H9 (cell line): ENCODE data around the gene CRNKL1. TPM values are rescaled to one million over a fixed set of nuclear protein-coding genes. Genes with fewer than 3 reads are reported as not detected.

Experiments used
- DNase-seq: peaks from one replicate; pipeline ENCODE4 v3.0.0-alpha.2; 2017
- H2AFZ ChIP-seq: one replicate; pipeline ENCODE4 v1.6.1; 2013; ENCODE audit warnings: mild to moderate bottlenecking, low read length, control low read depth, moderate library complexity
- H2AK5ac ChIP-seq: 2 replicates; pipeline ENCODE4 v1.6.1; 2013; ENCODE audit warnings: low read length, control low read depth, mixed read lengths; ENCODE audit not compliant: insufficient read length
- H2BK120ac ChIP-seq: one replicate; pipeline ENCODE4 v1.6.1; 2013; ENCODE audit warnings: low read depth, mild to moderate bottlenecking, low read length, control low read depth, inconsistent platforms; ENCODE audit not compliant: poor library complexity, severe bottlenecking
- H2BK12ac ChIP-seq: 2 replicates; pipeline ENCODE4 v1.6.1; 2013; ENCODE audit warnings: low read length, control low read depth, mixed read lengths, low read depth; ENCODE audit not compliant: insufficient read length
- H2BK15ac ChIP-seq: 2 replicates; pipeline ENCODE4 v1.6.1; 2013; ENCODE audit warnings: low read depth, low read length, control low read depth
- H2BK20ac ChIP-seq: one replicate; pipeline ENCODE4 v1.6.1; 2013; ENCODE audit warnings: low read depth, mild to moderate bottlenecking, low read length, control low read depth, inconsistent platforms; ENCODE audit not compliant: poor library complexity, severe bottlenecking
- H2BK5ac ChIP-seq: 2 replicates; pipeline ENCODE4 v1.6.1; 2013; ENCODE audit warnings: low read length, control low read depth, mixed read lengths; ENCODE audit not compliant: insufficient read length
- H3K14ac ChIP-seq: 2 replicates; pipeline ENCODE4 v1.6.1; 2013; ENCODE audit warnings: low read length, control low read depth; ENCODE audit not compliant: insufficient read depth
- H3K18ac ChIP-seq: 2 replicates; pipeline ENCODE4 v1.6.1; 2013; ENCODE audit warnings: low read depth, mild to moderate bottlenecking, mixed read lengths, low read length, control low read depth; ENCODE audit not compliant: insufficient read length
- H3K23ac ChIP-seq: 2 replicates; pipeline ENCODE4 v1.6.1; 2013; ENCODE audit warnings: low read length, control low read depth, mixed read lengths, low read depth; ENCODE audit not compliant: insufficient read length
- H3K23me2 ChIP-seq: 2 replicates; pipeline ENCODE4 v1.6.1; 2013; ENCODE audit warnings: low read depth, mild to moderate bottlenecking, mixed read lengths, low read length, control low read depth; ENCODE audit not compliant: insufficient read length, poor library complexity, severe bottlenecking
- H3K27ac ChIP-seq: 2 replicates; pipeline ENCODE4 v1.5.1; 2013; ENCODE audit warnings: low read length, control low read depth, mixed read lengths, low read depth; ENCODE audit not compliant: insufficient read length
- H3K27me3 ChIP-seq: 2 replicates; pipeline ENCODE4 v1.6.1; 2013; ENCODE audit warnings: low read length, control low read depth, inconsistent platforms; ENCODE audit not compliant: insufficient read depth
- H3K4ac ChIP-seq: 2 replicates; pipeline ENCODE4 v1.6.1; 2013; ENCODE audit warnings: low read depth, mild to moderate bottlenecking, control low read depth, inconsistent platforms, low read length, moderate library complexity
- H3K4me1 ChIP-seq: 2 replicates; pipeline ENCODE4 v1.6.1; 2013; ENCODE audit warnings: low read length, control low read depth, inconsistent platforms; ENCODE audit not compliant: insufficient read depth
- H3K4me2 ChIP-seq: 2 replicates; pipeline ENCODE4 v1.6.1; 2013; ENCODE audit warnings: low read length, control low read depth, mixed read lengths; ENCODE audit not compliant: insufficient read length, insufficient read depth
- H3K56ac ChIP-seq: 2 replicates; pipeline ENCODE4 v1.6.1; 2013; ENCODE audit warnings: low read depth, mild to moderate bottlenecking, mixed read lengths, low read length, control low read depth; ENCODE audit not compliant: insufficient read length
- H3K79me1 ChIP-seq: 2 replicates; pipeline ENCODE4 v1.6.1; 2013; ENCODE audit warnings: low read depth, mild to moderate bottlenecking, moderate library complexity, low read length, control low read depth, inconsistent platforms; ENCODE audit not compliant: insufficient read depth, poor library complexity, severe bottlenecking
- H3K79me2 ChIP-seq: 2 replicates; pipeline ENCODE4 v1.6.1; 2013; ENCODE audit warnings: low read length, control low read depth, inconsistent platforms; ENCODE audit not compliant: insufficient read depth
- H3K9ac ChIP-seq: 2 replicates; pipeline ENCODE4 v1.6.1; 2013; ENCODE audit warnings: low read length, control low read depth, mixed read lengths; ENCODE audit not compliant: insufficient read length; ENCODE audit errors: extremely low read depth
- H3K9me3 ChIP-seq: one replicate; pipeline ENCODE4 v1.6.1; 2013; ENCODE audit warnings: low read depth, low read length, inconsistent platforms; ENCODE audit not compliant: control insufficient read depth
- H3T11ph ChIP-seq: one replicate; pipeline ENCODE4 v1.6.1; 2013; ENCODE audit warnings: mild to moderate bottlenecking, low read length, control low read depth, inconsistent platforms
- H4K20me1 ChIP-seq: one replicate; pipeline ENCODE4 v1.6.1; 2013; ENCODE audit not compliant: control insufficient read depth, insufficient read length, insufficient read depth
- H4K5ac ChIP-seq: 2 replicates; pipeline ENCODE4 v1.6.1; 2013; ENCODE audit warnings: low read depth, mild to moderate bottlenecking, mixed read lengths, low read length, control low read depth; ENCODE audit not compliant: insufficient read length
- H4K8ac ChIP-seq: replicated peaks from 2 replicates; pipeline ENCODE4 v1.6.1; 2013; ENCODE audit warnings: low read length, control low read depth, mixed read lengths, low read depth; ENCODE audit not compliant: insufficient read length
- H4K91ac ChIP-seq: 2 replicates; pipeline ENCODE4 v1.6.1; 2013; ENCODE audit warnings: low read depth, mild to moderate bottlenecking, moderate library complexity, mixed read lengths, low read length, control low read depth; ENCODE audit not compliant: insufficient read length
- H3K27ac Mint-ChIP-seq, 3 experiments: 2 replicates in 2 of 3; 3 replicates in 1 of 3; pipeline ENCODE4 v1.8.0; 2020 to 2021; ENCODE audit warnings: mixed read lengths in 3 of 3, mild to moderate bottlenecking in 1 of 3, moderate library complexity in 1 of 3
- H3K27me3 Mint-ChIP-seq: 2 replicates; pipeline ENCODE4 v1.8.0; 2021; ENCODE audit warnings: low read depth, mild to moderate bottlenecking, moderate library complexity, mixed read lengths
- H3K36me3 Mint-ChIP-seq, 3 experiments: 2 replicates in 2 of 3; 3 replicates in 1 of 3; pipeline ENCODE4 v1.8.0; 2020 to 2021; ENCODE audit warnings: low read depth in 3 of 3, mixed read lengths in 3 of 3; ENCODE audit not compliant: insufficient read depth in 1 of 3
- H3K4me1 Mint-ChIP-seq, 2 experiments: 2 replicates each; pipeline ENCODE4 v1.8.0; 2020; ENCODE audit warnings: mixed read lengths in 2 of 2
- H3K4me3 Mint-ChIP-seq, 2 experiments: 2 replicates in 1 of 2; 3 replicates in 1 of 2; pipeline ENCODE4 v1.8.0; 2020 to 2021; ENCODE audit warnings: mild to moderate bottlenecking in 2 of 2, mixed read lengths in 2 of 2, moderate library complexity in 1 of 2
- H3K9me3 Mint-ChIP-seq, 2 experiments: 2 replicates in 1 of 2; 3 replicates in 1 of 2; pipeline ENCODE4 v1.8.0; 2020; ENCODE audit warnings: mild to moderate bottlenecking in 2 of 2, mixed read lengths in 2 of 2, moderate library complexity in 1 of 2
- WGBS: extraction: QIAGEN DNeasy Blood & Tissue Kit; methylation state at CpG from one replicate; pipeline ENCODE4 v1.1.7; 2013; ENCODE audit warnings: missing lambda C conversion rate, low lambda C conversion rate, mixed read lengths; ENCODE audit not compliant: insufficient read length; ENCODE audit errors: extremely low coverage; 5-methylcytosine and 5-hydroxymethylcytosine counted together
- long read RNA-seq: library from polyadenylated mRNA; unstranded; transcript quantifications from one replicate; pipeline ENCODE4 v2.0.0, GENCODE V29; 2020
- total RNA-seq: library from RNA; stranded (reverse); gene quantifications from 2 replicates; pipeline ENCODE4 v1.2.1, GENCODE V29; 2021
- TF ChIP-seq, protein P1 (sequence below): fragments of 200-600 bp; sonication (generic); conservative IDR thresholded peaks from 3 replicates; pipeline ENCODE4 v1.8.0; 2021; ENCODE audit warnings: antibody characterized with exemption, mild to moderate bottlenecking

The CRNKL1 gene
- 26.6 and 30.2 TPM in 2 replicates for total RNA-seq
- long read RNA-seq, full-length matches to known transcripts, result 225 of 258 reads
- long read RNA-seq, partial matches to known transcripts, result 19 of 258 reads
- long read RNA-seq, other reads (novel, unspliced or antisense), result 14 of 258 reads

- H3K4ac ChIP-seq, result no peak within 1 kb of the TSS
- Mint-ChIP-seq H3K36me3 (peaks cover 11 to 32% (median 30%) of the 10 kb centered on the region in 3 experiments; a peak in 5 of 7 replicates), H3K4me1 (peaks cover 3% of the 10 kb centered on the region in 2 experiments), H3K9me3 (peaks cover 0 to 3% of the 10 kb centered on the region in 2 experiments; a peak in 1 of 5 replicates), H3K27me3 (peaks cover 1% of the 10 kb centered on the region; the same call in 1 of the 2 replicates), H3K4me3 (peak within 1 kb of the TSS; percentile 98 to 100), H3K27ac (peak within 1 kb of the TSS; percentile 96 to 99 (median 98))
- no peaks in the 10 kb centered on the region for H3K4me1 ChIP-seq
- H2BK120ac ChIP-seq, result no peak within 1 kb of the TSS
- TF ChIP-seq, protein P1, sequence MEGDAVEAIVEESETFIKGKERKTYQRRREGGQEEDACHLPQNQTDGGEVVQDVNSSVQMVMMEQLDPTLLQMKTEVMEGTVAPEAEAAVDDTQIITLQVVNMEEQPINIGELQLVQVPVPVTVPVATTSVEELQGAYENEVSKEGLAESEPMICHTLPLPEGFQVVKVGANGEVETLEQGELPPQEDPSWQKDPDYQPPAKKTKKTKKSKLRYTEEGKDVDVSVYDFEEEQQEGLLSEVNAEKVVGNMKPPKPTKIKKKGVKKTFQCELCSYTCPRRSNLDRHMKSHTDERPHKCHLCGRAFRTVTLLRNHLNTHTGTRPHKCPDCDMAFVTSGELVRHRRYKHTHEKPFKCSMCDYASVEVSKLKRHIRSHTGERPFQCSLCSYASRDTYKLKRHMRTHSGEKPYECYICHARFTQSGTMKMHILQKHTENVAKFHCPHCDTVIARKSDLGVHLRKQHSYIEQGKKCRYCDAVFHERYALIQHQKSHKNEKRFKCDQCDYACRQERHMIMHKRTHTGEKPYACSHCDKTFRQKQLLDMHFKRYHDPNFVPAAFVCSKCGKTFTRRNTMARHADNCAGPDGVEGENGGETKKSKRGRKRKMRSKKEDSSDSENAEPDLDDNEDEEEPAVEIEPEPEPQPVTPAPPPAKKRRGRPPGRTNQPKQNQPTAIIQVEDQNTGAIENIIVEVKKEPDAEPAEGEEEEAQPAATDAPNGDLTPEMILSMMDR, result no peak
- H2BK15ac ChIP-seq, result no peak within 1 kb of the TSS
- H3K18ac ChIP-seq, result peak within 1 kb of the TSS; percentile 8
- no CpG with 5 or more reads among the region's 67 CpGs for WGBS
- H4K5ac ChIP-seq, result no peak within 1 kb of the TSS
- no peak within 1 kb of the TSS for H2BK20ac ChIP-seq
- H3K56ac ChIP-seq, result no peak within 1 kb of the TSS
- H3K79me2 ChIP-seq, result peaks cover 2% of the 10 kb centered on the region; the same call in 1 of the 2 replicates
- no peak within 1 kb of the TSS for H3T11ph ChIP-seq
- H3K23me2 ChIP-seq, result peaks cover 7% of the 10 kb centered on the region
- H3K27me3 ChIP-seq, result no peaks in the 10 kb centered on the region
- no peaks in the 10 kb centered on the region for H3K79me1 ChIP-seq
- H4K8ac ChIP-seq, result no peak within 1 kb of the TSS
- peak within 1 kb of the TSS; percentile 52 for H2AFZ ChIP-seq
- H3K23ac ChIP-seq, result no peak within 1 kb of the TSS
- no peak within 1 kb of the TSS for H2AK5ac ChIP-seq
- H3K9ac ChIP-seq, result peak within 1 kb of the TSS; percentile 65
- no peak within 1 kb of the TSS for H4K91ac ChIP-seq
- H3K27ac ChIP-seq, result no peak within 1 kb of the TSS
- peak within 1 kb of the TSS; percentile 90 for H3K4me2 ChIP-seq
- peak; percentile 98 for DNase-seq
- no peaks in the 10 kb centered on the region for H4K20me1 ChIP-seq
- peak within 1 kb of the TSS; percentile 77 for H3K14ac ChIP-seq
- no peak within 1 kb of the TSS for H2BK5ac ChIP-seq
- H3K9me3 ChIP-seq, result no peaks in the 10 kb centered on the region
- H2BK12ac ChIP-seq, result no peak within 1 kb of the TSS
Measured at GRCh38 chr20:20052074-20052970, at the start of gene CRNKL1, which contains the start of gene CFAP61. Gene CRNKL1, minus strand, starts transcription at chr20:20052466. Its CDS starts 124 bp downstream, at chr20:20052342. Gene CFAP61, plus strand, starts transcription at chr20:20052532. Its CDS starts 4,122 bp downstream, at chr20:20056654.
